ENCODE measurements around the gene CD81.

The CD81 gene

DNA sequence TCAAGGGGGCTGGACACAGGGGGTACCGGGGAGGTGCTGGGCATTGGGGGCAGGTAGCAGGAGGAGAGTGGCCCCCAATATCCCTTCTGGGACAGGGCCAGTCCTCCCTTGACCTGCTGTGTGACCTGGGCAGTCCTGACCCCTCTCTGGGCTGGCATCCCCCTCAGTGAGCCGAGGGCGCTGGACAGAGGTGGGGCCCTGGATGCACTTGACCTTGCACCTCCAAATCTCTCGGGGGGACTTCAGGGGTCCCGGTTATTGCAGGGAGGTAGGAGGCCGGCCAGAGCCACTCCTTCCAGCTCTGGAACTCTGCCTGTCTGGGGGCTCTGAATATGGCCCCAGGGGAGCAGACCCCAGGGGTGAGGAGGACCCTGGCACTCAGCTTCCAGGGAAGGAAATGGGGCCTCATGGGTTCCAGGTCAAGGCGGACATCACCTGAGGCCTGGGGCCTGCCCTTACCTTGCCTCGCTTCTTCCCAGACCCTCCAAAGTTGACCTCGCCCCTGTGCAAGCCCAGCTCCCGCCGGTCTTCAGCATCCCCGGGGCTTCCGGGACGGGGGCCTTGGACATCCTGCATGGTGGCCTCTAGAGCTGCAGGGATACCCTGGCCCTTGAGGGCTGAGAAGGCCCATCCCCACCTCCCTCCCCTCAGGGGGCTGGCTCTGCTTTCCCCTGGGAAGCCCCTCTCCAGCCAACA is 45.5 kb downstream of the CD81 start:
- no peak for ATAC-seq
- no peak for TF ChIP-seq OSR1 (CRISPR knock-in tag; IDR thresholded peaks at IDR 0.05)
- no peak for TF ChIP-seq ISL1 (CRISPR knock-in tag; IDR thresholded peaks at IDR 0.05)
- TF ChIP-seq ZNF8 (CRISPR knock-in tag; IDR thresholded peaks at IDR 0.05) = no peak
- TF ChIP-seq, protein P1, sequence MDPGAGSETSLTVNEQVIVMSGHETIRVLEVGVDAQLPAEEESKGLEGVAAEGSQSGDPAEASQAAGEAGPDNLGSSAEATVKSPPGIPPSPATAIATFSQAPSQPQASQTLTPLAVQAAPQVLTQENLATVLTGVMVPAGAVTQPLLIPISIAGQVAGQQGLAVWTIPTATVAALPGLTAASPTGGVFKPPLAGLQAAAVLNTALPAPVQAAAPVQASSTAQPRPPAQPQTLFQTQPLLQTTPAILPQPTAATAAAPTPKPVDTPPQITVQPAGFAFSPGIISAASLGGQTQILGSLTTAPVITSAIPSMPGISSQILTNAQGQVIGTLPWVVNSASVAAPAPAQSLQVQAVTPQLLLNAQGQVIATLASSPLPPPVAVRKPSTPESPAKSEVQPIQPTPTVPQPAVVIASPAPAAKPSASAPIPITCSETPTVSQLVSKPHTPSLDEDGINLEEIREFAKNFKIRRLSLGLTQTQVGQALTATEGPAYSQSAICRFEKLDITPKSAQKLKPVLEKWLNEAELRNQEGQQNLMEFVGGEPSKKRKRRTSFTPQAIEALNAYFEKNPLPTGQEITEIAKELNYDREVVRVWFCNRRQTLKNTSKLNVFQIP (CRISPR knock-in tag; IDR thresholded peaks at IDR 0.05; ENCODE audit: borderline replicate concordance, low read depth) = no peak
- TF ChIP-seq RARB (CRISPR knock-in tag; IDR thresholded peaks at IDR 0.05) = no peak
- TF ChIP-seq ESRRG (CRISPR knock-in tag; IDR thresholded peaks at IDR 0.05) = no peak
- no peak for TF ChIP-seq PPARA (CRISPR knock-in tag; IDR thresholded peaks at IDR 0.05; ENCODE audit: borderline replicate concordance)
- TF ChIP-seq, protein P2, sequence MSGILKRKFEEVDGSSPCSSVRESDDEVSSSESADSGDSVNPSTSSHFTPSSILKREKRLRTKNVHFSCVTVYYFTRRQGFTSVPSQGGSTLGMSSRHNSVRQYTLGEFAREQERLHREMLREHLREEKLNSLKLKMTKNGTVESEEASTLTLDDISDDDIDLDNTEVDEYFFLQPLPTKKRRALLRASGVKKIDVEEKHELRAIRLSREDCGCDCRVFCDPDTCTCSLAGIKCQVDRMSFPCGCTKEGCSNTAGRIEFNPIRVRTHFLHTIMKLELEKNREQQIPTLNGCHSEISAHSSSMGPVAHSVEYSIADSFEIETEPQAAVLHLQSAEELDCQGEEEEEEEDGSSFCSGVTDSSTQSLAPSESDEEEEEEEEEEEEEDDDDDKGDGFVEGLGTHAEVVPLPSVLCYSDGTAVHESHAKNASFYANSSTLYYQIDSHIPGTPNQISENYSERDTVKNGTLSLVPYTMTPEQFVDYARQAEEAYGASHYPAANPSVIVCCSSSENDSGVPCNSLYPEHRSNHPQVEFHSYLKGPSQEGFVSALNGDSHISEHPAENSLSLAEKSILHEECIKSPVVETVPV (CRISPR knock-in tag; IDR thresholded peaks at IDR 0.05) = no peak
- no peak for TF ChIP-seq CSDC2 (CRISPR knock-in tag; IDR thresholded peaks at IDR 0.05)
- no peak for TF ChIP-seq SNAI2 (CRISPR knock-in tag; IDR thresholded peaks at IDR 0.05)
- TF ChIP-seq, protein P3, sequence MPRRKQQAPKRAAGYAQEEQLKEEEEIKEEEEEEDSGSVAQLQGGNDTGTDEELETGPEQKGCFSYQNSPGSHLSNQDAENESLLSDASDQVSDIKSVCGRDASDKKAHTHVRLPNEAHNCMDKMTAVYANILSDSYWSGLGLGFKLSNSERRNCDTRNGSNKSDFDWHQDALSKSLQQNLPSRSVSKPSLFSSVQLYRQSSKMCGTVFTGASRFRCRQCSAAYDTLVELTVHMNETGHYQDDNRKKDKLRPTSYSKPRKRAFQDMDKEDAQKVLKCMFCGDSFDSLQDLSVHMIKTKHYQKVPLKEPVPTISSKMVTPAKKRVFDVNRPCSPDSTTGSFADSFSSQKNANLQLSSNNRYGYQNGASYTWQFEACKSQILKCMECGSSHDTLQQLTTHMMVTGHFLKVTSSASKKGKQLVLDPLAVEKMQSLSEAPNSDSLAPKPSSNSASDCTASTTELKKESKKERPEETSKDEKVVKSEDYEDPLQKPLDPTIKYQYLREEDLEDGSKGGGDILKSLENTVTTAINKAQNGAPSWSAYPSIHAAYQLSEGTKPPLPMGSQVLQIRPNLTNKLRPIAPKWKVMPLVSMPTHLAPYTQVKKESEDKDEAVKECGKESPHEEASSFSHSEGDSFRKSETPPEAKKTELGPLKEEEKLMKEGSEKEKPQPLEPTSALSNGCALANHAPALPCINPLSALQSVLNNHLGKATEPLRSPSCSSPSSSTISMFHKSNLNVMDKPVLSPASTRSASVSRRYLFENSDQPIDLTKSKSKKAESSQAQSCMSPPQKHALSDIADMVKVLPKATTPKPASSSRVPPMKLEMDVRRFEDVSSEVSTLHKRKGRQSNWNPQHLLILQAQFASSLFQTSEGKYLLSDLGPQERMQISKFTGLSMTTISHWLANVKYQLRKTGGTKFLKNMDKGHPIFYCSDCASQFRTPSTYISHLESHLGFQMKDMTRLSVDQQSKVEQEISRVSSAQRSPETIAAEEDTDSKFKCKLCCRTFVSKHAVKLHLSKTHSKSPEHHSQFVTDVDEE (CRISPR knock-in tag; IDR thresholded peaks at IDR 0.05) = no peak
- no peak for TF ChIP-seq GLIS3 (CRISPR knock-in tag; IDR thresholded peaks at IDR 0.05)
- no peak for TF ChIP-seq TCF4 (CRISPR knock-in tag; IDR thresholded peaks at IDR 0.05; ENCODE audit: borderline replicate concordance)
- no peak for TF ChIP-seq ZNF70 (CRISPR knock-in tag; IDR thresholded peaks at IDR 0.05)

DNA sequence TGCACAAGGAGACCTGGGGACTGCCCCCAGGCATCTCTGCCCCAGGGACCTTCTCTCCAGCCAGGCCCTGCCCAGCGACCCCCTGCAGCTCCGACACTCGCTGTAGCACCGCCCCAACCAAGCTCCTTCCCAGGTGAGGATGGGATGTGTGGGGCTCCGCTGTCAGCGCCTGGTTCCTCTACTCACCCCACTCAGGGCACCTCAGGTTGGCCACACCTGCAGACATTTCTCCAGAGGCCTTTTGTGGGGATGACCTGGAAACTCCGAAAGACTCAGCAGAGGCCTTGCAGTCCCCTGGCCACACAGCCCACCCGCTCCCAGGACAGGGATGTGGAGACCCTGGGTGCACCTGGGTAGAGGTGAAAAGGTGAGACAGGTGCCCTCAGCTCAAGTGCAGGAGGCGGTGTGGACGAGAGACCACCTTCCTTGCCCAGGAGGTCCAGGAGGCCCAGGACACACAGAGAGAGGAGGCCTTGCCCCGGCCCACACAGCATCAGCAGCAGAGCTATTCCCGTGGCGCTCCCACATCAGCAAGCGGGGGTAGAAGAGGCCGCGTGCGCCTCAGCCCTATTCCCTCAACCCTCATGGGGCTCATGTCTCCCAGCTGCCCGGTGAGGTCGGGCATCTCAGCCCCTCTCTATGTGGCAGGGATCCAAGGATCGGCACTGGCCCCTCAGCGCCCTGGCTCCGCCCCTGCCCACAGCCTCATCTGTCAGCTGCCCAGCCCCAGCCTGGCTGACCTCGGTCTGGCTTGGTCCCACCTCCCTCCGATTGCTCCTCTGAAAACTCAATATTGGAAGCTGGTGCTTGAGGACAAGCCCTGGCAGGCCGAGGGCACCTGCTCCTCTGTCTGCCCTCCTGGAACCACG is 46.3 kb downstream of the CD81 start:
- no peak for ATAC-seq
- TF ChIP-seq ARNTL (CRISPR knock-in tag; IDR thresholded peaks at IDR 0.05; ENCODE audit: borderline replicate concordance, low read depth) (no peak), ISL1 (CRISPR knock-in tag; IDR thresholded peaks at IDR 0.05) (no peak), RARB (CRISPR knock-in tag; IDR thresholded peaks at IDR 0.05) (no peak), TOX (CRISPR knock-in tag; IDR thresholded peaks at IDR 0.05; ENCODE audit: borderline replicate concordance) (no peak), BACH2 (CRISPR knock-in tag; IDR thresholded peaks at IDR 0.05; ENCODE audit: borderline replicate concordance) (no peak), ZNF70 (CRISPR knock-in tag; IDR thresholded peaks at IDR 0.05) (no peak), ESRRG (CRISPR knock-in tag; IDR thresholded peaks at IDR 0.05) (no peak), ZNF565 (CRISPR knock-in tag; conservative IDR thresholded peaks at IDR 0.05; ENCODE audit: low read depth) (no peak), ZNF8 (CRISPR knock-in tag; IDR thresholded peaks at IDR 0.05) (no peak), SNAI2 (CRISPR knock-in tag; IDR thresholded peaks at IDR 0.05) (no peak), ZC3H10 (CRISPR knock-in tag; IDR thresholded peaks at IDR 0.05) (no peak), ZFP30 (CRISPR knock-in tag; IDR thresholded peaks at IDR 0.05) (no peak), OSR1 (CRISPR knock-in tag; IDR thresholded peaks at IDR 0.05) (no peak)
- TF ChIP-seq, protein P4, sequence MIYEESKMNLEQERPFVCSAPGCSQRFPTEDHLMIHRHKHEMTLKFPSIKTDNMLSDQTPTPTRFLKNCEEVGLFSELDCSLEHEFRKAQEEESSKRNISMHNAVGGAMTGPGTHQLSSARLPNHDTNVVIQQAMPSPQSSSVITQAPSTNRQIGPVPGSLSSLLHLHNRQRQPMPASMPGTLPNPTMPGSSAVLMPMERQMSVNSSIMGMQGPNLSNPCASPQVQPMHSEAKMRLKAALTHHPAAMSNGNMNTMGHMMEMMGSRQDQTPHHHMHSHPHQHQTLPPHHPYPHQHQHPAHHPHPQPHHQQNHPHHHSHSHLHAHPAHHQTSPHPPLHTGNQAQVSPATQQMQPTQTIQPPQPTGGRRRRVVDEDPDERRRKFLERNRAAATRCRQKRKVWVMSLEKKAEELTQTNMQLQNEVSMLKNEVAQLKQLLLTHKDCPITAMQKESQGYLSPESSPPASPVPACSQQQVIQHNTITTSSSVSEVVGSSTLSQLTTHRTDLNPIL (CRISPR knock-in tag; IDR thresholded peaks at IDR 0.05; ENCODE audit: low read depth) = no peak
- TF ChIP-seq, protein P5, sequence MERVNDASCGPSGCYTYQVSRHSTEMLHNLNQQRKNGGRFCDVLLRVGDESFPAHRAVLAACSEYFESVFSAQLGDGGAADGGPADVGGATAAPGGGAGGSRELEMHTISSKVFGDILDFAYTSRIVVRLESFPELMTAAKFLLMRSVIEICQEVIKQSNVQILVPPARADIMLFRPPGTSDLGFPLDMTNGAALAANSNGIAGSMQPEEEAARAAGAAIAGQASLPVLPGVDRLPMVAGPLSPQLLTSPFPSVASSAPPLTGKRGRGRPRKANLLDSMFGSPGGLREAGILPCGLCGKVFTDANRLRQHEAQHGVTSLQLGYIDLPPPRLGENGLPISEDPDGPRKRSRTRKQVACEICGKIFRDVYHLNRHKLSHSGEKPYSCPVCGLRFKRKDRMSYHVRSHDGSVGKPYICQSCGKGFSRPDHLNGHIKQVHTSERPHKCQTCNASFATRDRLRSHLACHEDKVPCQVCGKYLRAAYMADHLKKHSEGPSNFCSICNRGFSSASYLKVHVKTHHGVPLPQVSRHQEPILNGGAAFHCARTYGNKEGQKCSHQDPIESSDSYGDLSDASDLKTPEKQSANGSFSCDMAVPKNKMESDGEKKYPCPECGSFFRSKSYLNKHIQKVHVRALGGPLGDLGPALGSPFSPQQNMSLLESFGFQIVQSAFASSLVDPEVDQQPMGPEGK (CRISPR knock-in tag; IDR thresholded peaks at IDR 0.05; ENCODE audit: borderline replicate concordance) = no peak
- TF ChIP-seq, protein P3 (CRISPR knock-in tag; IDR thresholded peaks at IDR 0.05) = no peak
- TF ChIP-seq, protein P1 (CRISPR knock-in tag; IDR thresholded peaks at IDR 0.05; ENCODE audit: borderline replicate concordance, low read depth) = no peak
